HCT116 (cell line): ENCODE measurements around the gene WDFY2. TPM values are rescaled to one million over a fixed set of nuclear protein-coding genes. Genes with fewer than 3 reads are reported as not detected.

Experiments used
- ATAC-seq: fragments of 200-7000 bp; cut with Tn5 transposase; 2 replicates; pipeline ENCODE4 v1.9.1; 2020; ENCODE audit warnings: mild to moderate bottlenecking, moderate library complexity
- BruUV-seq: library from RNA; stranded (reverse); fragments of 400-500 nt; replicated peaks from 2 replicates; lab custom pipeline; 2021; lab: Mats Ljungman, UMichigan
- CTCF ChIA-PET: fragments of 300-600 bp; sonication (Branson Sonifier 250); formaldehyde crosslinking; loops from one replicate; lab custom pipeline; 2021; ENCODE audit warnings: antibody characterized with exemption; lab: Charles Lee
- POLR2A ChIA-PET: fragments of 300-600, 350-600 bp; sonication (Branson Sonifier 250); formaldehyde crosslinking; loops from one replicate; lab custom pipeline; 2021; ENCODE audit warnings: antibody characterized with exemption; lab: Charles Lee
- RAD21 ChIA-PET, 2 experiments: fragments of 300-600 bp; sonication (Branson Sonifier 250); formaldehyde crosslinking; loops; one replicate each; lab custom pipeline; 2023; ENCODE audit warnings: low total read pairs in 2 of 2; ENCODE audit not compliant: uncharacterized antibody in 2 of 2, unreplicated experiment in 2 of 2, low non-redundant PET in 1 of 2; lab: Charles Lee
- DNase-seq: peaks from one replicate; pipeline ENCODE4 v3.0.0-alpha.2; 2010; ENCODE audit warnings: low read depth, low spot score
- H2AFZ ChIP-seq: fragments of 200-600 bp; shearing (Covaris generic), sonication (generic); 2 replicates; pipeline ENCODE4 v1.6.1; 2017; ENCODE audit warnings: low read depth, mixed run types, mixed read lengths, antibody characterized with exemption, low read length; ENCODE audit not compliant: poor library complexity, severe bottlenecking
- H3K27ac ChIP-seq: 2 replicates; pipeline ENCODE4 v1.5.1; 2012; ENCODE audit warnings: low read depth, low read length
- H3K27me3 ChIP-seq: fragments of 200-600 bp; sonication (generic); 2 replicates; pipeline ENCODE4 v1.6.1; 2016; ENCODE audit warnings: mixed run types, low read length, mixed read lengths; ENCODE audit not compliant: insufficient read depth
- H3K36me3 ChIP-seq, 2 experiments: fragments of 200-500 bp in 1 of 2; fragments of 200-600 bp in 1 of 2; sonication (Bioruptor generic) in 1 of 2; sonication (generic) in 1 of 2; 2 replicates each; pipeline versions ENCODE4 v1.5.1 to v1.6.1; 2014 to 2016; ENCODE audit warnings: low read length in 2 of 2, inconsistent platforms in 1 of 2, mixed read lengths in 1 of 2, mixed run types in 1 of 2; ENCODE audit not compliant: insufficient read depth in 2 of 2, control insufficient read depth in 1 of 2
- H3K4me1 ChIP-seq, 2 experiments: fragments of 200-600 bp in 1 of 2; sonication (generic) in 1 of 2; 2 replicates each; pipeline versions ENCODE4 v1.5.1 to v1.6.1; 2012 to 2017; ENCODE audit warnings: low read length in 2 of 2, inconsistent platforms in 1 of 2, mild to moderate bottlenecking in 1 of 2, mixed read lengths in 1 of 2, mixed run types in 1 of 2, moderate library complexity in 1 of 2; ENCODE audit not compliant: insufficient read depth in 2 of 2, control insufficient read depth in 1 of 2
- H3K4me2 ChIP-seq: fragments of 200-600 bp; sonication (generic); 2 replicates; pipeline ENCODE4 v1.6.1; 2017; ENCODE audit warnings: mixed run types, low read length, mixed read lengths
- H3K4me3 ChIP-seq, 2 experiments: fragments of 200-600 bp in 1 of 2; sonication (generic) in 1 of 2; replicated peaks in 1 of 2; 2 replicates each; pipeline ENCODE4 v1.5.1; 2011 to 2016; ENCODE audit warnings: low read length in 2 of 2, control low read depth in 1 of 2, low read depth in 1 of 2, mild to moderate bottlenecking in 1 of 2, mixed read lengths in 1 of 2, mixed run types in 1 of 2
- H3K79me2 ChIP-seq: fragments of 200-600 bp; sonication (generic); 2 replicates; pipeline ENCODE4 v1.6.1; 2017; ENCODE audit warnings: mild to moderate bottlenecking, mixed run types, low read length, moderate library complexity, mixed read lengths; ENCODE audit not compliant: insufficient read depth
- H3K9ac ChIP-seq: fragments of 200-600 bp; sonication (generic); 2 replicates; pipeline ENCODE4 v1.6.1; 2016; ENCODE audit warnings: low read length, mixed read lengths
- H3K9me2 ChIP-seq: fragments of 200-600 bp; sonication (generic), shearing (Covaris generic); 2 replicates; pipeline ENCODE4 v1.6.1; 2017; ENCODE audit warnings: mixed run types, mild to moderate bottlenecking, moderate library complexity; ENCODE audit not compliant: insufficient read depth
- H3K9me3 ChIP-seq, 2 experiments: fragments of 200-500 bp in 1 of 2; fragments of 200-600 bp in 1 of 2; sonication (Bioruptor generic) in 1 of 2; sonication (generic) in 1 of 2; 2 replicates each; pipeline ENCODE4 v1.6.1; 2014 to 2017; ENCODE audit warnings: low read length in 2 of 2, mixed read lengths in 2 of 2, inconsistent platforms in 1 of 2, low read depth in 1 of 2, mild to moderate bottlenecking in 1 of 2, mixed run types in 1 of 2, moderate library complexity in 1 of 2; ENCODE audit not compliant: control insufficient read depth in 1 of 2, insufficient read depth in 1 of 2
- H4K20me1 ChIP-seq: fragments of 200-600 bp; sonication (generic), shearing (Covaris generic); 2 replicates; pipeline ENCODE4 v1.6.1; 2017; ENCODE audit warnings: mixed run types, mild to moderate bottlenecking, moderate library complexity; ENCODE audit not compliant: insufficient read depth
- ATF3 ChIP-seq: IDR thresholded peaks from 2 replicates; pipeline ENCODE4 v1.6.1; 2012
- CBX3 ChIP-seq: IDR thresholded peaks from 2 replicates; pipeline ENCODE4 v1.6.1; 2012; ENCODE audit warnings: low read depth
- ELF1 ChIP-seq: IDR thresholded peaks from 2 replicates; pipeline ENCODE4 v1.6.1; 2012; ENCODE audit warnings: low read depth, borderline replicate concordance
- EZH2 ChIP-seq: fragments of 200-600 bp; sonication (generic); IDR thresholded peaks from 2 replicates; pipeline ENCODE4 v1.6.1; 2017; ENCODE audit warnings: antibody characterized with exemption, mixed run types
- FOSL1 ChIP-seq: IDR thresholded peaks from 2 replicates; pipeline ENCODE4 v1.6.1; 2012; ENCODE audit warnings: low read depth
- SRF ChIP-seq: IDR thresholded peaks from 2 replicates; pipeline ENCODE4 v1.6.1; 2012; ENCODE audit warnings: low read depth
- TCF7L2 ChIP-seq: IDR thresholded peaks from 2 replicates; pipeline ENCODE4 v1.7.0; 2011; ENCODE audit warnings: borderline replicate concordance, inconsistent platforms; ENCODE audit not compliant: insufficient read depth, insufficient read length; ENCODE audit errors: extremely low read depth
- YY1 ChIP-seq: IDR thresholded peaks from 2 replicates; pipeline ENCODE4 v1.6.1; 2011; ENCODE audit warnings: low read length, low read depth, moderate library complexity, mild to moderate bottlenecking; ENCODE audit not compliant: insufficient replicate concordance; ENCODE audit errors: extremely low read depth
- intact Hi-C: fragments of 100-400 bp; cut with micrococcal nuclease; formaldehyde crosslinking; loops from 2 replicates; pipeline ENCODE4 v1.10.0; 2022
- total RNA-seq: library from RNA; stranded (reverse); gene quantifications from one replicate; pipeline ENCODE4 v1.2.1, GENCODE V29; 2021; ENCODE audit not compliant: unreplicated experiment
- TF ChIP-seq, protein P1 (sequence below): IDR thresholded peaks from 2 replicates; pipeline ENCODE4 v1.6.1; 2011; ENCODE audit warnings: mild to moderate bottlenecking, low read length, moderate library complexity; ENCODE audit not compliant: insufficient replicate concordance; ENCODE audit errors: extremely low read depth
- TF ChIP-seq, protein P2 (sequence below): IDR thresholded peaks from 2 replicates; pipeline ENCODE4 v1.6.1; 2012; ENCODE audit warnings: low read depth

The WDFY2 gene
- total RNA-seq, 1 experiment from 2014 or later: 6.1 TPM

DNA sequence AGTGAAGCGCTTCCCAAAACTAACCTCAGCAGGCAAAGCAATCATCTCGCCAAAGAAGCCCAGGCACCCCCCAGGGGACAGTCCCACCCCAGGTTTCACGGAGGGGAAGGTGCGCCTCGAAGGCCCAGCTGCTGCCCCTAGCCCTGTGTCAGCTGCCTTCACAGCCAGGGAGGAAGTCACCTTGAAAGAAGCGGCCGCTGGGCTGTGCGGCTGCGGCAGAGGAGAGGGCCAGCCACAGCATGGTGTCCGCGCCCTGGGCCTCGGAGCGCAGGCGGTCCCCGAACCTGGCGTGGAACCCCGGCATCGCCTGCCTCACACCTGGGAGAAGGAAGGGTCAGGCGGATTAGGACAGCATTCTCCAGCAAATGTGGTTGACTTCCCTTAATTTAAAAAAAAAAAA lies 184.7 kb downstream of the WDFY2 start:
- ChIA-PET RAD21 (no interaction called here), CTCF (no interaction called here), POLR2A (no interaction called here)
- no peak overlapping the region for H3K9ac ChIP-seq
- H3K27ac ChIP-seq: no peak overlapping the region
- H2AFZ ChIP-seq: no peak overlapping the region
- H3K27me3 ChIP-seq: no peaks in the 10 kb centered on the region
- H3K9me2 ChIP-seq: no peaks in the 10 kb centered on the region
- no peak for DNase-seq
- no peaks in the 10 kb centered on the region for H3K79me2 ChIP-seq
- no peaks in the 10 kb centered on the region for H3K36me3 ChIP-seq
- TF ChIP-seq, protein P1, sequence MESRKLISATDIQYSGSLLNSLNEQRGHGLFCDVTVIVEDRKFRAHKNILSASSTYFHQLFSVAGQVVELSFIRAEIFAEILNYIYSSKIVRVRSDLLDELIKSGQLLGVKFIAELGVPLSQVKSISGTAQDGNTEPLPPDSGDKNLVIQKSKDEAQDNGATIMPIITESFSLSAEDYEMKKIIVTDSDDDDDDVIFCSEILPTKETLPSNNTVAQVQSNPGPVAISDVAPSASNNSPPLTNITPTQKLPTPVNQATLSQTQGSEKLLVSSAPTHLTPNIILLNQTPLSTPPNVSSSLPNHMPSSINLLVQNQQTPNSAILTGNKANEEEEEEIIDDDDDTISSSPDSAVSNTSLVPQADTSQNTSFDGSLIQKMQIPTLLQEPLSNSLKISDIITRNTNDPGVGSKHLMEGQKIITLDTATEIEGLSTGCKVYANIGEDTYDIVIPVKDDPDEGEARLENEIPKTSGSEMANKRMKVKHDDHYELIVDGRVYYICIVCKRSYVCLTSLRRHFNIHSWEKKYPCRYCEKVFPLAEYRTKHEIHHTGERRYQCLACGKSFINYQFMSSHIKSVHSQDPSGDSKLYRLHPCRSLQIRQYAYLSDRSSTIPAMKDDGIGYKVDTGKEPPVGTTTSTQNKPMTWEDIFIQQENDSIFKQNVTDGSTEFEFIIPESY: no peak
- TF ChIP-seq SRF (no peak), YY1 (no peak), EZH2 (no peak), FOSL1 (no peak), ELF1 (no peak), ATF3 (no peak), CBX3 (no peak), TCF7L2 (no peak)
- TF ChIP-seq, protein P2, sequence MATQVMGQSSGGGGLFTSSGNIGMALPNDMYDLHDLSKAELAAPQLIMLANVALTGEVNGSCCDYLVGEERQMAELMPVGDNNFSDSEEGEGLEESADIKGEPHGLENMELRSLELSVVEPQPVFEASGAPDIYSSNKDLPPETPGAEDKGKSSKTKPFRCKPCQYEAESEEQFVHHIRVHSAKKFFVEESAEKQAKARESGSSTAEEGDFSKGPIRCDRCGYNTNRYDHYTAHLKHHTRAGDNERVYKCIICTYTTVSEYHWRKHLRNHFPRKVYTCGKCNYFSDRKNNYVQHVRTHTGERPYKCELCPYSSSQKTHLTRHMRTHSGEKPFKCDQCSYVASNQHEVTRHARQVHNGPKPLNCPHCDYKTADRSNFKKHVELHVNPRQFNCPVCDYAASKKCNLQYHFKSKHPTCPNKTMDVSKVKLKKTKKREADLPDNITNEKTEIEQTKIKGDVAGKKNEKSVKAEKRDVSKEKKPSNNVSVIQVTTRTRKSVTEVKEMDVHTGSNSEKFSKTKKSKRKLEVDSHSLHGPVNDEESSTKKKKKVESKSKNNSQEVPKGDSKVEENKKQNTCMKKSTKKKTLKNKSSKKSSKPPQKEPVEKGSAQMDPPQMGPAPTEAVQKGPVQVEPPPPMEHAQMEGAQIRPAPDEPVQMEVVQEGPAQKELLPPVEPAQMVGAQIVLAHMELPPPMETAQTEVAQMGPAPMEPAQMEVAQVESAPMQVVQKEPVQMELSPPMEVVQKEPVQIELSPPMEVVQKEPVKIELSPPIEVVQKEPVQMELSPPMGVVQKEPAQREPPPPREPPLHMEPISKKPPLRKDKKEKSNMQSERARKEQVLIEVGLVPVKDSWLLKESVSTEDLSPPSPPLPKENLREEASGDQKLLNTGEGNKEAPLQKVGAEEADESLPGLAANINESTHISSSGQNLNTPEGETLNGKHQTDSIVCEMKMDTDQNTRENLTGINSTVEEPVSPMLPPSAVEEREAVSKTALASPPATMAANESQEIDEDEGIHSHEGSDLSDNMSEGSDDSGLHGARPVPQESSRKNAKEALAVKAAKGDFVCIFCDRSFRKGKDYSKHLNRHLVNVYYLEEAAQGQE: no peak
- no peaks in the 10 kb centered on the region for H3K9me3 ChIP-seq
- H3K4me1 ChIP-seq: peaks cover 4 to 5% of the 10 kb centered on the region in 2 experiments; a peak in 2 of 4 replicates
- H3K4me2 ChIP-seq: no peak overlapping the region
- ATAC-seq: no peak
- intact Hi-C loops: no loop called here
- no peaks in the 10 kb centered on the region for H4K20me1 ChIP-seq
- no peak overlapping the region for H3K4me3 ChIP-seq
- BruUV-seq: no TSS peak
